HG03097 (cell line): ENCODE results near the gene TRPM5.
"Not testable (repeated sequence)": the region's sequence is repeated elsewhere in the genome, so short reads cannot be mapped to it uniquely, and the experiment has no call there.

Experiments used
- ATAC-seq: cut with Tn5 transposase; IDR thresholded peaks from one replicate; pipeline ENCODE4 v1.9.1; 2021; ENCODE audit not compliant: unreplicated experiment, low FRiP score

TRPM5 gene, protein sequence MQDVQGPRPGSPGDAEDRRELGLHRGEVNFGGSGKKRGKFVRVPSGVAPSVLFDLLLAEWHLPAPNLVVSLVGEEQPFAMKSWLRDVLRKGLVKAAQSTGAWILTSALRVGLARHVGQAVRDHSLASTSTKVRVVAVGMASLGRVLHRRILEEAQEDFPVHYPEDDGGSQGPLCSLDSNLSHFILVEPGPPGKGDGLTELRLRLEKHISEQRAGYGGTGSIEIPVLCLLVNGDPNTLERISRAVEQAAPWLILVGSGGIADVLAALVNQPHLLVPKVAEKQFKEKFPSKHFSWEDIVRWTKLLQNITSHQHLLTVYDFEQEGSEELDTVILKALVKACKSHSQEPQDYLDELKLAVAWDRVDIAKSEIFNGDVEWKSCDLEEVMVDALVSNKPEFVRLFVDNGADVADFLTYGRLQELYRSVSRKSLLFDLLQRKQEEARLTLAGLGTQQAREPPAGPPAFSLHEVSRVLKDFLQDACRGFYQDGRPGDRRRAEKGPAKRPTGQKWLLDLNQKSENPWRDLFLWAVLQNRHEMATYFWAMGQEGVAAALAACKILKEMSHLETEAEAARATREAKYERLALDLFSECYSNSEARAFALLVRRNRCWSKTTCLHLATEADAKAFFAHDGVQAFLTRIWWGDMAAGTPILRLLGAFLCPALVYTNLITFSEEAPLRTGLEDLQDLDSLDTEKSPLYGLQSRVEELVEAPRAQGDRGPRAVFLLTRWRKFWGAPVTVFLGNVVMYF (N-terminal part only)

DNA sequence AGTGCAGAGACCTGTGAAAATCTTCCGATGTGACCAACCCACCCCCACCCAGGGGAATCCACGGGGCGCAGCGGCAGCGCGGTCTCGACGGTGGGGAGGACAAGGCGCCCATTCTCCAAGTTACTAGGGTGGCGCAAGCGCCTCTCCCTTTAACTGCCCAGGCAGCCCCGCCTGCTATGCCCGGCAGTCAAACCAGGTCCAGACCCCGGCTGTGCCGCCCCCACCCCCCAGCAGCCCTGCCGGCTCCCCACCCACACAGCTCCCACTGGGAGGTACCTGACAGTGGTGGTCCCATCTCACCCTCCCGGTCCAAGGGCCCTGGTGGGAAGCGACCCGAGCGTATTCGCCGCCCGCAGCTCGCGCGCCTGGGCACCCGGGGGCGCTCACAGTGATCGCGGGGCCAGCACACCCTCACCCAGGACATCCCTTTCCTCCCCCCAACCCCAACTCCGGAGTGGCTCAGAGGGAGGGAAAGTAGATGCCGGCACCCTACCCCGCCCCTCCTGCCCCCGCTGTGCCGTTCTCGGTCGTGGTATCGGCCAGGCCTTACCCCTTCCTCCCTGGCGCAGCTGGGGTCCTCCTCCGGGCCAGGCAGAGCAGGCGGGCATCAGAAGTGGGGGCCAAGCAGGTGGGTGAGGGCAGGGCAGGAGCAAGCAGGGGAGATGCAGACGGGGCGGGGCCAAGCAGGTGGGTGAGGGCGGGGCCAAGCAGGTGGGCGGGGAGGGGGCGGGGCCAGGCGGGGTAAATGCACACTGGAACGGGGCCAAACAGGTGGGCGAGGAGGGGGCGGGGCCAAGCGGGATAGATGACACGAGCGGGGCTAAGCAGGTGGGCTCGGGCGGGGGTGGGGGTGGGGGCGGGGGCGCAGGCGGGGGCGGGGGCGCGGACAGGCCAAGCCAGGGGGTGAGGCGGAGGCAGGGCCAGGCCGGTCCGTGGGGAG lies at the start of gene TRPM5:
TSS of gene TRPM5 (minus strand) at position 634 of the 940 bp plus-strand sequence. CDS start 21,478 bp downstream, outside the sequence.
- ATAC-seq: no peak

DNA sequence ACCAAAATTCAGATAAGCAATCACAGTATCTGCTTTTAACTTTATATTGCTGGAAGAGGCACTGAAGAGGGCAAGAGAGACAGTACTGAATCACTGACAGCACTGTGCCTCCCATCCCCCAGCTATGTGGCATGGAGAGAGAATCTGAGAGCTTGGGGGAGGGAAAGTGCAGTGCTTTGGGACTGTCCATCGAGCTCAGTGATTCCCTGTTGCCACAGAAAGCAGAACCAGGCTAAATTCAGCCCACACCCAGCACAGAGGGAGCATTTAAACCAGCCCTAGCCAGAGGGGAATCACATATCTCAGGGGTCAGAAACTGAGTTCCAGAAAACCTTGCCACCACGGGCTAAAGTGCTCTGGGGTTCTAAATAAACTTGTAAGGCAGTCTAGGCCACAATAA lies 44.8 kb upstream of the TRPM5 start:
- ATAC-seq: no peak

DNA sequence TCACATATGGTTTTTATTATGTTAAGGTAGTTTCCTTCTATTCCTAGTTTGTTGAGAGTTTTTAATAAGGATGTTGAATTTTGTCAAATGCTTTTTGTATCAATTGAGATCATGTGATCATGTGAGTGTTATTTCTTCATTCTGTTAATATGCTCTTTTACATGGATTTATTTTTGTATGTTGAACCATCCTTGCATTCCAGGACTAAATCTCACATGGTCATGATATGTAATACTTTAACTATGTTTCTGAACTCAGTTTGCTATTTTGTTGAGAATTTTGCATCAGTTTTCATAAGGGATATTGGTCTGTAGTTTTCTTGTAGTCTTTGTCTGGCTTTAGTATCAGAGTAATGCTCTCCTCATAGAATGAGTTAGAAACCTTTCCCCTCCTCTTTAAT lies 43.7 kb upstream of the TRPM5 start:
- ATAC-seq: no peak

DNA sequence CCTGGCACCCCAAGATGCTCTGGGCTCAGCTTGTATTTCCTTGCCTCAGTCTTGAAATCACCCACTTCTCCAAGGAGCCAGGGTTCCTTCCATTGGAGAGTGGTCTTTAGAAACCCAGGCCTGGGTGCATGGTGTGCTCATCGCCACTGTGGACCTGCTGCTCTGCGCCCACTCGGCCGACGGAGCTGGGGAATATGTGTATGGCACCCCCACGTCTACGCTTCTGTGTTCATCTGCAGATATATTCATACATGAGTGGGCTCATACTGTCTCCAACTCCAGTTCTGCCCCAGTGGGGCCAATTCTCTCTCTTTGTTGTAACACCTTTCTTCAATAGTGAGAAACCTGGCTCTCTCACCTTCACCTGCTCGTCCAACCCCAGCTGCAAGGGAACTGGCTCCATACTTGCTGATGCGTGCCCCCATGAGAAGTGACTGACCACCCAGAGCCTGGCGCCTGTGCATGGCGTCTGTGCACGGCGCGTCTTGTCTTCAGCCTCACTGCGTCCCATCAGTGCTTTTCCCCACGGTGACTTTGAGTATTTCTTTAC lies 40.3 kb upstream of the TRPM5 start:
- no peak for ATAC-seq

DNA sequence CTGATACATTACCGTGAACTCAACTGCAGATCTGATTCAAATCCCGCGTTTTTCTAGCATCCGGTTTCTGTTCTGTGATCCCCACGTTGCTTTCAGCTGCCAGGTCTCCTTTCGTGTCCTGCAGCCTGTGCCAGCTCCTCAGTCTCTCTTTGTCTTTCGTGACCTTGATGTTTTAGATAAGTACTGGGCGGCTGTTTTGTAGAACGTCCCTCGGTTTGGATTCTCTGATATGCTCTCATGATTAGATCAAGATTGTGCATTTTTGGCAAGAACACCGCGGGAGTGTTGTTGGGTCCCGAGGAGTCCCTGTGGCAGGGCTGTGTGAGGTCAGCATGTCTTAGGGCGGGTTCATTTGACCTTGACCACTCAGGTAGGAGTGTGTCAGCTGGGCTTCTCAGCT lies 39.1 kb upstream of the TRPM5 start:
- no peak for ATAC-seq

DNA sequence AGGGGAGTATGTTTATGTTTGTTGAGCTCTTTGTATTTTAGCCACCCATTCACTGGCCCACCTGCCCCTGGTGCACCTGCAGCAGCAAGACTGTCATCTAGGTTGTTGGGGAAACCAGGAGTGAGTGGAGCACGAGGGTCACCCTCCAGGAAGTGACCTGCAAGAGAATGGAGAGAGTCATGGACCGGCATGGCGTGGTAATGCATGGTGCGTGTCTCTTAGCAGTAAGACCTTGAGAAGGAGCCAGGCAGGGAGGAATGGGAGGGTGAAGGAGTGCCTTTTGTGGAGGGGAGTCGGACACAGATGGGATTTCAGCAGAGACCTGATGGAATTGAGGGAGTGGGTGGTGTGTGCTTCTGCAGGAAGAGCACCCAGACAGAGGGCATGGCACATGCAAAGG lies 38.4 kb upstream of the TRPM5 start:
- no peak for ATAC-seq

DNA sequence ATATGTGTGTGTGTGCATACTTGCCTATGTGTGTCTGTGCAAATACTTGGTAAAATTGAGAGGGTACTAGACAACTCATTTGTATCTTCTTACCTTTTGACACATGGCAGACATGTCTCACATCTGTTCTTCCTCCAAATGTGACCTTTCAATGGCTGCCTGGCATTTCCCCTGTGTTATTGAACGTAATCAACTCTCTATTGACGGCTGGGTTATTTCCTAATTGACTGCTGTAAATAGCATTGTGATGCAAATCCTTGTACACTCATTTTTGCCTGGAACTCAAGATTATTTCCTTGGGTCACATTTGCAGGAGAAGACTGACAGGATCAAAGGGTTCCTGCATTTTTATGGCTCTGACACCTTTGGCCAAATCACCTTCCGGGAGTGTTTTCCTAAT lies 37.9 kb upstream of the TRPM5 start:
- ATAC-seq: no peak

DNA sequence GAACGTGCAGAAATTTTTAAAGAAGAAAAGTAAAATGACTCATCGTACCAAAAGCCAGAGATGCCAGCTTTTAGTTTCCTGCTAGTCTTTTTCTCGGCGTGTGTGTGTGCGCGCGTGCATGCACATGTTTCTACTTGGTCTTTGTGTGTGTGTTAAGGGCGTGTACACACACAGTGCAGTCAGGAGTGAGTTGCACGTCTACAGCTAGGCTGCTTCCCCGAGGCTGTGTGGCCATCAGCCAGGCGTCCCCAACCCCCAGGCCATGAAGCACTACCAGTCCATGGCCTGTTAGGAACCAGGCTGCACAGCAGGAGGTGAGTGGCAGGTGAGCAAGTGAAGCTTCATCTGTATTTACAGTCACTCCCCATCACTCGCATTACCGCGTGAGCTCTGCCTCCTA lies 36.9 kb upstream of the TRPM5 start:
- no peak for ATAC-seq

DNA sequence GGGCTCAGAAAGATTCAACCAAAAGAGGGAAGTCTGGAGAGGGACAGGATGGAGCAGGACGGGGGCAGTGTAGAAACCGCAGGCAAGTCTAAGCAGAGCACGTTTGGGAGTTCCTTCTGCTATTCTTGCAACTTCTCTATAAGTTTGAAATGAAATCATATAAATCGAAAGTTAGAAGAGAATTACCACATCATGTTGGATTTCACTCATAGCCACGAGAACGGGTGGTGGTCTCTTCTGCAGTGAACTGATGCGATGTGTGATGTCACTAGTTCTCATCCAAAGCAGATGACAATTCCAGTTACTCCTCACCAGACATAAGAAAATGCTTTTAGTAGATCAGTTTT lies 36.5 kb upstream of the TRPM5 start:
- no peak for ATAC-seq

DNA sequence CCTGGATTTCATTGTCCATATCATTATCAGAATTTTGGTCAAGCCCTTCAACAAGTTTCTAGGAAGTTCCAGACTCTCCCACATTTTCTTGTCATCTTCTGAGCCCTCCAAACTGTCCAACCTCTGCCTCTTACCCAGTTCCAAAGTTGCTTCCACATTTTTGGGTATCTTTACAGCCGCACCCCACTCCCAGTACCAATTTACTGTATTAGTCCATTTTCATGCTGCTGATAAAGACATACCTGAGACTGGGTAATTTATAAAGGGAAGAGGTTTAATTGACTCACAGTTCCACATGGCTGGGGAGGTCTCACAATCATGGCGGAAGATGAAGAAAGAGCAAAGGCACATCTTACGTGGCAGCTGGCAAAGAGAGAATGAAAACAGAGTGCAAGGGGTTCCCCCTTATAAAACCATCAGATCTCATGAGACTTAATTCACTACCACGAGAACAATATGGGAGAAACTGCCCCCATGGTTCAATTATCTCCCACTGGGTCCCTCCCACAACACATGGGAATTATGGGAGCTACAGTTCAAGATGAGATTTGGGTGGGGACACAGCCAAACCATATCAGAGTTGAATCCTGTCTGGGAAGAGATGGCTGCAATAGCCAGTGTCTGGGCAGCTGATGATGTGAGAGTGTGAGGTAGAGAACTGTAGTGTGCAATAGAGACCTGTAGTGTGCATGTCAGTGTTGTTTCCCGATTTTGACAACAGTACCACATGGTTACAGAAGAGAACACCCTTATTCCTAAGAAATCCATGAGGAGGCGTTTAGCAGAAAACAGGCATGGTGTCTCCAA lies 36.0 kb upstream of the TRPM5 start:
- not testable (repeated sequence) for ATAC-seq

DNA sequence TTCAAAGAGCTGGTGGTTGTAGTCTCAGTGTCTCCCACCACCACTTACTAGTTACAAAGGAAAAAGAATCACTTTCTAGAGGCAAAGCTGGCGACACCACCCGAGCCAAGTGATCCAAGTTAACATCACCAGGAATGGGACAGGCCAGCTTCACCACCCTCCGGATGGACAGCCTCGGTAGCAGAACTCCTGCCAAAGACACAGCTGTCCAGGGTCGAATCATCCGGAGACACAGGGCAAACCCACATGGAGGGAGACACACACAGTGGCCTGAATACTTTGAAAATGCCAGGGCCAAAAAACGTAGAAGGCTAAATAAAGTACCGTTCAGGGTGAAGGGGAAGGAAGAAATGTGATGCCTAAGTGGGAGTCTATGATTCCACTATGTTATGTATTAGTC lies 33.6 kb upstream of the TRPM5 start:
- ATAC-seq: no peak

DNA sequence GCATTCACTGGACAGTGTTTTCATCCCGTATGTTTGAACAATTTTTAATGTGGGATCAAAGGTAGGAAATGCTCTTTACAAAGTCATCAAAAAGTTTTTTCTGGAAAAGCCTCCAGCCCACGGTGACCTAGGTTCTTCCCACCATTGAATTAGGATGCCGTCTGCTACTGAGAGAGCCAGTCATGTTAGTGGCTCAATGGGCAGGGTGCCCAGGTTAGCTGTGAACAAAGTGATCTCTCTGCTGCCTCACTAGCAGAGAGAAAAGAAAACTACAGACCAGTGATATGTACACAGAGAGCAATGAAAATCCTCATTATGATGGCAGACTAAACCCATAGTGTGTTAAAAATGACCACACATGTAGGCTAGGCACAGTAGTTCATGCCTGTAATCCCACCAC lies 32.9 kb upstream of the TRPM5 start:
- ATAC-seq: no peak

DNA sequence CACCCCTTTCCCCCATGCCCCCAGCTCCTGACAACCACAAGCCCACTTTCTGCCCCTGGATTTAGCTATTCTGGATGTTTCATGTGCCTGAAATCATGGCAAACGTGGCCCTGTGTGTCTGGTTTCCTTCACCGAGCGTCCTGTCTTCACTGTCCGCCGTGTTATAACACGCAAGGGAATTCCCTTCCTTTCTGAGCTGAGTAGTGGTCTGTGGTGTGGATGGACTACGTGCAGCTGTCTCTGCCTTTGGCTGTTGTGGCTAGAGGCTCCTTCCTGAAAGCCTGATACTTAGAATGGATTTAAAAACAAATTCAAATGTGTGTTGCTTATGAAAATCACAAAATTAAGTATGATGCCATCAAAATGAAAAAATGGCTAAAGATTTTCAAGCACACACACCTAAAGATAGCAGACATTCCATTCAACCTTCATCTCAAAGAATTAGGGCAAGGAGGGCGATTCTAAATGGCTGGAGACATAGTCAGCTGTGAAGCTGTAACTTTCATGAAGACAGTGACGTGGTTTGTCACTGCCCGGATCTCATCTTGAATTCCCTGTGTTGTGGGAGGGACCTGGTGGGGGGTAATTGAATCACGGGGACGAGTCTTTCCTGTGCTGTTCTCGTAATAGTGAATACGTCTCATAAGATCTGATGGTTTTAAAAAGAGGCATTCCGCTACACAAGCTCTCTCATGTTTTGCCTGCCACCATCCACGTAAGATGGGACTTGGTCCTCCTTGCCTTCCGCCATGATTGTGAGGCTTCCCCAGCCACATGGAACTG lies 31.0 kb upstream of the TRPM5 start:
- ATAC-seq: no peak

DNA sequence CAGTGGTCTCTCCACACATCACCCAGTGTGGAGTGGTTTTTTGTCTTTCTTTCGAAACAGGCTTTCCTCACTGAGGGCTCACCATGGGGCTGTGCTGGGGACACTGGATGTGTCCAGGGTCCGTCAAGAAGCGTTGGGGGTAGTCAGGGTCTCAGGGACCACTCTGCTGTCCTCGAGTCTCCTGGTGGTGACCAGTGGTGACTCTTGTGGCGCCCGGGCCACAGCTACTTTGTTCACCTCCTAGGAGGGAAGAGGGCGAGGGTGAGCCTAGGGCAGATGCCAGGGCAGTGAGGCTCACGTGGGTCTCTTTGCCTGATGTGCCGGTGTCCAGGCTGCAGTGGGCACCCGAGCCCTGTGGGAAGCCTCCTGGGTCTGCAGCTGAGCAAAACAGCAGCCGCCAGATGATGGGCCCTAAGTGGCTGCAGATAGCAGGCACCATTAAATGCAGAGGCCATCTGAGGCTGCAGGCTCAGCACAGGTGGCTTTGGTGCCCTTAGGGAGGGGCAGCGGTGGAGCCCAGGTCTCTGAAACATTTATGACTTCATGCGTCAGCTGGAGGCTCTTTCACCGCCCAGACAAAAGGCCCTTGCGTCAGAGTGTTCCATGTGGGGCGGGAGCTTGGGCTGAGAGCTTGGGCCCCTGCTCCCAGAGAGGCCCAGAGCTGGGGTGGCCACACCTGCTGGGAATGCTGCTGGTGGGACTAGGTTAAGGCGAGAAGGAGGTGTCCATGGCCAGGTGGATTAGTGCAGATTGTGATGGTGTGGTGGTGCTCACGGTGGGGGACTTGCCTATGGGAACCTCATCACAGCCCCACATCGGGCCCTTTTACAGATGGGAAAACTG lies 30.0 kb upstream of the TRPM5 start:
- ATAC-seq: no peak

DNA sequence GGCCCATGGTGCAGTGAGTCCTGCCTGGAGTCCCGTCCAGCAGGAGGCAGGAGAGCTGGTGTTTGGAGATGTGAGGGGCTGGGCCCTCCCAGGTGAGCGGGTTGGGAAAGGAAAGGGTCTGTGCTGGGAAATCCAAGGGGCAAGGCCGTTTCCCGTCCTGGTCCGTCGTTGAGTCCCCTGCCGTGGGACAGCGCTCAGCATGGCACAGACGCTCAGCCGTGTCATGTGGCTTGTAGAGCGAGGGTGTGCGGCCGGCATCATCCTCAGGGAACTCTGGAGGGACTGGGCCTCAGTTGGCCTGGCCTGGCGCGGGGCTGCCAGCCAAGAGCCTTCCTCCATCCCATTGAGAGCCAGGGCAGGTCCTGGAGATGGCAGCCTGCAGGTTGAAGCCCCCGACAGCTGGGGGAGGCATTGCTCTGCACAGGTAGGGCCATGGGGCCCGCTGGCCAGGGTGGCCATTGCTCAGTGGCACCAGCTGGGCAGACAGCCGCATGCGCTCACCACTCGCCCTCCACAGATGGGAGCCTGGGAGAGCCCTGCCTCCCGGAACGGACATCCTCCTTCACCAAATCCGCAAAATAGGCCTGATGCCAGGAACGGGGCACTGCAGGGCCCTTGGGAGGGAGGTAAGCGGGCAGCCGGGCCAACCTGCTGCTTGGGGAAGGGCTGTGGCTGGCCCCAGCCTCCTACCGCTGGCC lies 29.2 kb upstream of the TRPM5 start:
- no peak for ATAC-seq

DNA sequence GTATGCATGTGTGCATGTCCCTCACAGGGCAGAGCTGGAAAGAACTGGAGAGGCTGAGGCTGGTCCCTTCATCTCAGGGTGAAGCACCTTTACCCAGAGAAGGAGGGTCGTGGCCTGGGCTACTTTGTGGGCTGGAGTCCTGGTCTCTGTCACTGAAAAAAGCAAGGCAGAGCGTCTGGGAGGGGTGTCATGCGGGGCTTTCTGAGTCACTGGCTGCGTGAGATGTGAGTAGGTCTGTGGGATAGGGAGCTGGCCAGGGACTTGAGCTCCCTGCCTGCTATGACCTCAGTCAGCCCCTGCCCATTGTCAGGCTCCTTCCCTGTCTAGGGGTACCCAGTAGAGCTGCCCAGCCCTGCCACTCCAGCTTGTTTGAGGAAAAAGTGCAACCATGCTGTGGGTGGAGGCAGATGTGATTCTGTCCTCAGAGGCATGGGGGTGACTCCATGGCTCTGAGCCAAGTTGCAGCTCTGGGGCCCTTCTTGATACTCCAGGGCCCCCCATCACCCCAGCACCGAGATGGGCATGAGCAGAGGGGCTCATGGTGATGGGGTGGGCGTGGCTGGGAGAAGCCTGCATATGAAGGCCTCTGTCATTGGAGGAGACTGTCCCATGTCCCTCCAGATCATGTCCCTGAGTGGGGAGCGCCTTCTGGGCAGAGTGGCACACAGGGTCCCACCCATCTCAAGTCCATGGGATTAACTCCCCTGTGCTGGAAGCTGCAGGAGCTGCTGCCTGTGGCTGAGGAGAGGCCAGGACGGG lies 28.3 kb upstream of the TRPM5 start:
- no peak for ATAC-seq

DNA sequence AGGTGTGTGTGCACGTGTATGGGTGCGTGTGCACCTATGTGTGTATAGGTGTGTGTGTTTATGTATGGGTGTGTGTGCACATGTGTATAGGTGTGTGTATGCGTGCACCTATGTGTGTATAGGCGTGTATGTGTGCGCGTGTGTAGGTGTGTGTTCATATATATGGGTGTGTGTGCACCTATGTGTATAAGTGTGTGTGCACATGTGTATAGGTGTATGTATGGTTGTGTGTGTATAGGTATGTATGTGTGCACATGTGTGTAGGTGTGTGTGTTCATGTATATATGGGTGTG lies 27.4 kb upstream of the TRPM5 start:
- no peak for ATAC-seq
